ENCODE measurements around the gene C15orf61. TPM values are rescaled to one million over a fixed set of nuclear protein-coding genes. Genes with fewer than 3 reads are reported as not detected.

Gene C15orf61
- total and polyA plus RNA-seq, 4 experiments from 2014 or later = 9.5 to 13.4 (median 12.1) TPM

DNA sequence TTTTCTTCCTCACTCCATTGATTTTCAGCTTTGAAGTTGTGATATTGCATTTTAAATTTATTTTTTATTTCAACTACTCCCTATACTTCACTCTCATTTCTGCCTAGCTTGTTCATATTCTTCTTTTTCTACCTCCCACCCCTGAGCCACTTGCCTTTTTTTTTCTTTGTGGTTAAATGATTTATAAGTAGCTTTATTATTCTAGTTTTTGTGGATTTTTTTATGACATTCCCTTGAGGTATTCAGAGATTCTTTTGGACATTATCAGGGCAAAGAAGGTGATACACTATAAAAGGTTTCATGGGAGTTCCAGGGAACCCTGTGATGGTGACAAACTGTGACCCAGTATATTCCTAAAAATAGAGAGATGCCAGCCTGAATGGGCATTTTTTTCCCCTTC, 3.3 kb downstream of the C15orf61 start:
- peak overlapping the region in 4 of 7 donors; percentile 46 to 77 (median 70) for H3K27ac Mint-ChIP-seq

DNA sequence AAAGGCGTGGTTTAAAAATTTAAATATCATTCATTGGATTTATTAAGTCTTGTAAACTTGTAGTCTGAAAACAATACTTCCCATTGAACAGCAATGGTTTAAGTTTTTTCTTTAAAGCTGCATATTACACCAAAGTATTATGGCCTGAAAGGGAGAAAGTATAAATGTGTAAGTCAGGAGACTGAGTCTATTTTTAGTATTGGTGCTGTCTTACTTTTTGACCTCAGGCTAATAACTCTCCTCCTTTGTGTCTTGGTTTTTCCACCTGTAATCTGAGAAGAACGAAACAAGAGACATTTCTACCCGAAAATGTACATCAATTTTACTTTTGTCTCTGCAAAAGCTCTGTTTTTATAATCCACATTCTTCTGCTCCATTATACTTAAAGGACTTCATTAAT, 7.6 kb downstream of the C15orf61 start:
- peak overlapping the region in 1 of 7 donors; percentile 31 for H3K27ac Mint-ChIP-seq
- POLR2A ChIA-PET (ENCODE audit: partially characterized antibody) = interaction anchor here (3.5 kb wide), 1 partner anchor 14 kb away, joined by 12 read pairs; the partner anchor contains the start of gene MAP2K5
- no peaks in the 10 kb centered on the region for H3K27me3 Mint-ChIP-seq

More for the DNA sequence above, 3.3 kb downstream of the C15orf61 start:
- Mint-ChIP-seq H3K36me3 (peaks cover 13 to 17% of the 10 kb centered on the region in 2 donors), H3K4me1 (peaks cover 17 to 37% (median 26%) of the 10 kb centered on the region in 4 donors), H3K27me3 (no peaks in the 10 kb centered on the region), H3K4me3 (peak overlapping the region in 3 of 8 donors; percentile 2 to 65 (median 31)), H3K9me3 (no peaks in the 10 kb centered on the region)
- POLR2A ChIA-PET (ENCODE audit: partially characterized antibody) = interaction anchor here (1.7 kb wide), 1 partner anchor 18 kb away, joined by 9 read pairs; the partner anchor contains the start of gene MAP2K5
- Histone ChIP-seq H3K4me3 (ENCODE audit: low read length in 2 of 2) (no peak overlapping the region), H3K4me1 (ENCODE audit: insufficient read depth, low read length) (peaks cover 33% of the 10 kb centered on the region), H3K27me3 (ENCODE audit: insufficient read depth, low read length) (no peaks in the 10 kb centered on the region), H3K36me3 (ENCODE audit: insufficient read depth, low read length) (no peaks in the 10 kb centered on the region), H3K27ac (ENCODE audit: low read depth, low read length) (no peak overlapping the region), H3K9me3 (ENCODE audit: control insufficient read depth in 1 of 2, low read length in 2 of 2) (no peaks in the 10 kb centered on the region)
- CTCF ChIA-PET (ENCODE audit: partially characterized antibody) = interaction anchor here (1.0 to 1.2 kb wide), 3 partner anchors 16 to 22 kb away, joined by 3 to 4 read pairs (median 3); no protein-coding TSS in a partner anchor
- intact Hi-C loops (cut with micrococcal nuclease) = no loop called here
- DNase-seq = no peak

DNA sequence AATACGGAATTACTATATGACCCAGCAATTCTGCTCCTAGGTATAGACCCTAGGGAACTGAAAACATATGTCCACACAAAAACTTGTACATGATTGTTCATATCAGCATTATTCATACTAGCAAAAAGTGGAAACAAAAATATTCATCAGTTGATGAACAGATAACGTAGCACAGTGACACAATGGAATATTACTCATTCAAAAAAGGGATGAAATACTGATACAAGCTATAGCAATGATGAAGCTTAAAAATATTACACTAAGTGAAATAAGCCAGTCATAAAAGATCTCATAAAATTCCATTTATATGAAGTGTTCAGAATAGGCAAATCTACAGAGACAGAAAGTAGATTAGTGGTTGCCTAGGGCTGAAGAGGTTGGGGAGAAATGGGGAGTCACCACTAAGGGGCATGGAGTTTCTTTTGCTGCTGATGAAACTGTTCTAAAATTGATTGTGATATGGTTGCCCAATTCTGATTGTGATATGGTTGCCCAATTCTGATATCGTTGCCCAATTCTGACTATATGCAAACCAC, 10.5 kb downstream of the C15orf61 start:
- H3K27me3 ChIP-seq (ENCODE audit: insufficient read depth, low read length) = no peaks in the 10 kb centered on the region
- Mint-ChIP-seq H3K4me1 (no peaks in the 10 kb centered on the region), H3K4me3 (no peak overlapping the region), H3K9me3 (no peaks in the 10 kb centered on the region), H3K27ac (no peak overlapping the region), H3K36me3 (peaks cover 11 to 12% of the 10 kb centered on the region in 2 donors), H3K27me3 (no peaks in the 10 kb centered on the region)
- intact Hi-C loops (cut with micrococcal nuclease) = no loop called here
- no peaks in the 10 kb centered on the region for H3K36me3 ChIP-seq (ENCODE audit: insufficient read depth, low read length)
- DNase-seq = no peak
- no peaks in the 10 kb centered on the region for H3K9me3 ChIP-seq (ENCODE audit: control insufficient read depth in 1 of 2, low read length in 2 of 2)
- CTCF ChIA-PET (ENCODE audit: partially characterized antibody) = interaction anchor here (1.5 kb wide), 1 partner anchor 75 kb away, joined by 4 read pairs; no protein-coding TSS in a partner anchor
- H3K27ac ChIP-seq (ENCODE audit: low read depth, low read length) = no peak overlapping the region
- H3K4me1 ChIP-seq (ENCODE audit: insufficient read depth, low read length) = no peaks in the 10 kb centered on the region
- POLR2A ChIA-PET (ENCODE audit: partially characterized antibody) = interaction anchor here (4.2 kb wide), 1 partner anchor 10 kb away, joined by 13 read pairs; the partner anchor contains the start of gene C15orf61
- H3K4me3 ChIP-seq (ENCODE audit: low read length in 2 of 2) = no peak overlapping the region

More for the DNA sequence above, 7.6 kb downstream of the C15orf61 start:
- Mint-ChIP-seq H3K36me3 (peaks cover 13 to 17% of the 10 kb centered on the region in 2 donors), H3K9me3 (no peaks in the 10 kb centered on the region), H3K4me1 (peaks cover 2 to 7% (median 5%) of the 10 kb centered on the region in 4 donors), H3K4me3 (no peak overlapping the region)
- intact Hi-C loops (cut with micrococcal nuclease) = no loop called here
- Histone ChIP-seq H3K9me3 (ENCODE audit: control insufficient read depth in 1 of 2, low read length in 2 of 2) (no peaks in the 10 kb centered on the region), H3K36me3 (ENCODE audit: insufficient read depth, low read length) (no peaks in the 10 kb centered on the region), H3K4me1 (ENCODE audit: insufficient read depth, low read length) (peaks cover 11% of the 10 kb centered on the region), H3K27ac (ENCODE audit: low read depth, low read length) (no peak overlapping the region), H3K4me3 (ENCODE audit: low read length in 2 of 2) (no peak overlapping the region), H3K27me3 (ENCODE audit: insufficient read depth, low read length) (no peaks in the 10 kb centered on the region)
- no peak for DNase-seq
- CTCF ChIA-PET (ENCODE audit: partially characterized antibody) = no interaction called here

DNA sequence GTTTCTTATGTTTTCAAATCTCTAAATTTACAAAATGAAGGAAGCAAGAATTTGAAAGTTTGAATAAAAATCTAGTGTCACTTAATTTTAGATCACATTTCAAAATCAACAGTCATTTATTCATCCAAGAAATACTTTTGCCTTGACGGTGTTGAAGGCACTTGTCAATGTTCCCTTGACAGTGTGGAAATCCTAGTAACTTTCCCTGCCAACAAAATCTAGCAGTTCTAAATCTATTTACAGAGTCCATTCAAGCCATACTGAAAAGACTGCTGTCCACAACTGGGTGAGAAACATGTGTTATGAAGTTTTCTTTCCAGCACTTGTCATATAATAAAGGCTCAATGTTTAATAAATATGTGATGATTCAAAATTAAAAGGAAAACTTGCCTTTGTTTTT, 12.9 kb downstream of the C15orf61 start:
- Mint-ChIP-seq H3K9me3 (no peaks in the 10 kb centered on the region), H3K27ac (no peak overlapping the region), H3K4me1 (peaks cover 3 to 8% (median 4%) of the 10 kb centered on the region in 4 donors), H3K4me3 (no peak overlapping the region), H3K36me3 (no peaks in the 10 kb centered on the region), H3K27me3 (no peaks in the 10 kb centered on the region)
- POLR2A ChIA-PET (ENCODE audit: partially characterized antibody) = no interaction called here
- Histone ChIP-seq H3K4me3 (ENCODE audit: low read length in 2 of 2) (no peak overlapping the region), H3K36me3 (ENCODE audit: insufficient read depth, low read length) (no peaks in the 10 kb centered on the region), H3K27me3 (ENCODE audit: insufficient read depth, low read length) (no peaks in the 10 kb centered on the region), H3K4me1 (ENCODE audit: insufficient read depth, low read length) (no peaks in the 10 kb centered on the region), H3K27ac (ENCODE audit: low read depth, low read length) (no peak overlapping the region), H3K9me3 (ENCODE audit: control insufficient read depth in 1 of 2, low read length in 2 of 2) (no peaks in the 10 kb centered on the region)
- intact Hi-C loops (cut with micrococcal nuclease) = no loop called here
- DNase-seq = no peak
- CTCF ChIA-PET (ENCODE audit: partially characterized antibody) = no interaction called here

DNA sequence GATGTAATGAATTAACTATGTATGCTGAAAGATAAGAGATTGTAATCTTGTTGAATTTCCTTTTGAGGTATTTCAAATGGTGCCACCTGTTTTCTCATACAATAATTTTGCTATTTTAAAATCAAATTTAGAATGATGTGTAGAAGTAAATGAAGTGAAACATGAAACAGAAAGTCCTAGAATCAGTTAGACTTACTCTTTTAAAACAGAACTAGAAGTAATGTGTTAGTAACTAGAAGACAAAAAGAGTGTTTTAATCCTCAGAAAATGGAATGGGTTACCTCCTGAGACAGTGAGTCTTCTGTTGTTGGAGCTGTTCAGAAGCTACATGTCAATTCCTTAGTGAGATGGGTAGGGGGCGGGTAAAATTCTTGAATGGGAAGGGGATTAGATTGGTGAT, 13.4 kb downstream of the C15orf61 start:
- Histone ChIP-seq H3K36me3 (ENCODE audit: insufficient read depth, low read length) (no peaks in the 10 kb centered on the region), H3K27me3 (ENCODE audit: insufficient read depth, low read length) (no peaks in the 10 kb centered on the region), H3K4me1 (ENCODE audit: insufficient read depth, low read length) (peaks cover 2% of the 10 kb centered on the region), H3K27ac (ENCODE audit: low read depth, low read length) (no peak overlapping the region), H3K9me3 (ENCODE audit: control insufficient read depth in 1 of 2, low read length in 2 of 2) (no peaks in the 10 kb centered on the region), H3K4me3 (ENCODE audit: low read length in 2 of 2) (no peak overlapping the region)
- ChIA-PET CTCF (ENCODE audit: partially characterized antibody) (no interaction called here), POLR2A (ENCODE audit: partially characterized antibody) (no interaction called here)
- Mint-ChIP-seq H3K27me3 (no peaks in the 10 kb centered on the region), H3K9me3 (no peaks in the 10 kb centered on the region), H3K36me3 (no peaks in the 10 kb centered on the region), H3K27ac (no peak overlapping the region), H3K4me3 (no peak overlapping the region), H3K4me1 (peaks cover 6 to 13% (median 7%) of the 10 kb centered on the region in 4 donors)
- no peak for DNase-seq
- intact Hi-C loops (cut with micrococcal nuclease) = no loop called here

DNA sequence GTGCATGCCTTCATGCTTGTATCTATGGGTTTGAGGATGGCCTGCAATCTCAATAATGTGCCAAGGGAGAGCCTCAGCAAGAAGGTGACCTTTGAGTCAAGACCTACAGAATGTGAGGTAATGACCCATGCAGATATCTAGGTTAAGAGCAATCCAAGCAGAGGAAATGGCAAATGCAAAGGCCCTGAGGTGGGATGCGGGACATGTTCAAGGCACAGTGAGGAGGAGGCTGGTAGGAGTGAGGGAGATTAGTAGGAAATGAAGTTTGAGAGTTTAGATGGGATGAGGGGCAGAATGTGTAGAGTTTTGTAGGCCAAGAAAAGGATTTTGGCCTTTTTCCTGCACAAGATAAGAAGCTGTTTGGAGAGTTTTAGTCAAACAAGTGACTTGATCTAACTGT, 16.8 kb downstream of the C15orf61 start:
- intact Hi-C loops (cut with micrococcal nuclease) = no loop called here
- no peaks in the 10 kb centered on the region for H3K9me3 ChIP-seq (ENCODE audit: control insufficient read depth in 1 of 2, low read length in 2 of 2)
- ChIA-PET CTCF (ENCODE audit: partially characterized antibody) (no interaction called here), POLR2A (ENCODE audit: partially characterized antibody) (interaction anchor here (0.8 kb wide), 1 partner anchor 12 kb away, joined by 3 read pairs; no protein-coding TSS in a partner anchor)
- no peak overlapping the region for H3K27ac ChIP-seq (ENCODE audit: low read depth, low read length)
- peak overlapping the region in 2 of 7 donors; percentile 42 to 54 for H3K27ac Mint-ChIP-seq
- H3K4me3 Mint-ChIP-seq = peak overlapping the region in 2 of 8 donors; percentile 3 to 18
- no peak overlapping the region for H3K4me3 ChIP-seq (ENCODE audit: low read length in 2 of 2)
- peaks cover 19% of the 10 kb centered on the region for H3K4me1 ChIP-seq (ENCODE audit: insufficient read depth, low read length)
- no peaks in the 10 kb centered on the region for H3K36me3 ChIP-seq (ENCODE audit: insufficient read depth, low read length)
- peaks cover 0 to 11% of the 10 kb centered on the region in 2 donors for H3K36me3 Mint-ChIP-seq
- no peaks in the 10 kb centered on the region for H3K9me3 Mint-ChIP-seq
- no peak for DNase-seq
- no peaks in the 10 kb centered on the region for H3K27me3 Mint-ChIP-seq
- H3K4me1 Mint-ChIP-seq = peaks cover 15 to 31% (median 22%) of the 10 kb centered on the region in 4 donors
- no peaks in the 10 kb centered on the region for H3K27me3 ChIP-seq (ENCODE audit: insufficient read depth, low read length)

DNA sequence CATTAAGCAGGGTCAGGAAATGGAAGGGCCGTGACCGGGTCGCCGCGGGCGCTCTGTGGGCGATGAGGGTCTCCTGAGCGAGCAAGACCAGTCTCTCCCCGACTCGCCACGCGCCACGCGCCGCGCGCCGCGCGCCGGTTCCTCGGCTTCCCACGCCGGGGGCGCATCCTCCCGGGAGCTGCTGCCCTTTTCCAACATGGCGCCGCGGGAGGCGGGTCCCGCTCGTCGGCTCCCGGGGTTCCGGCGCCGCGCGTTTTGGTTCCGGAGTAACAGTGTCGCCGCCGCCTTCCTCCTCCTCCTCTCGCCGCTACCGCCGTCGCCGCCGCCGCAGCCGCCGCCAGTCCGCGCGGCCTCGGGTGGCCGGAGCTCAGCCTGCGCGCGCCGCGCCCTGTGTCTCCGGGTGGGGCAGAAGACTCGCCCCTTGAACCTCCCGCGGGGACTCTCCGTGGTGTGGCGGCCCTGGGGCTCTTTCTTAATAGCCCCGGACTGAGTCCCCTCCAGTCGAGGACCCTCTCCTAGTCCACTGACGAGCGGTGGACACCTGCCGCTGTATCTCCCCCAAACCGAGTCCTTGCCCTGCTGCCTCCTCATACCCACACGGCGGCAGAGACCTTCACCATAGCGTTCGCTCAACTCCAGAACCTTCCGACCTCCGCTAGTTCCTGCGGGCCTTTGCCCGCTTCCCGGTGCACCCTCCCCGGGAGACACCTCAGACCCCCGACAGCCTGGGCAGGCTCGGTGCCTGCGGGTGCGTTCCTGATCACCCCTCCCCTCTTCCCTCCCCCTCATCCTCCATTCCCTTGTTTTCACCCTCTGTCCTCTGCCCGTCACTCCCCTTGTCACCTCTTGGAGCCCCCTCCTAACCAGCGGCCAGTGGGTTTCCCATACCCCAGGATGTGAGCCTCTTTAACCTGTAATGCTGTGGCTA, 21.8 kb downstream of the C15orf61 start, which contains the start of gene MAP2K5:
Gene MAP2K5, plus strand, starts transcription at position 284 of the 928 bp plus-strand sequence. Its CDS starts 633 bp downstream, at position 917.
- peak within 1 kb of the TSS; percentile 94 to 98 (median 96) for H3K4me3 Mint-ChIP-seq
- POLR2A ChIA-PET (ENCODE audit: partially characterized antibody) = interaction anchor here (0.7 to 3.7 kb wide), 22 partner anchors 9 to 760 kb away, joined by 3 to 94 read pairs (median 4); partner anchors contain the start of genes AAGAB, C15orf61, FEM1B and IQCH

More for the DNA sequence above, 21.8 kb downstream of the C15orf61 start, which contains the start of gene MAP2K5:
- Mint-ChIP-seq H3K27ac (peak within 1 kb of the TSS; percentile 90 to 100 (median 99)), H3K36me3 (peaks cover 8 to 22% of the 10 kb centered on the region in 2 donors), H3K27me3 (no peaks in the 10 kb centered on the region), H3K4me1 (peaks cover 38 to 65% (median 51%) of the 10 kb centered on the region in 4 donors), H3K9me3 (no peaks in the 10 kb centered on the region)
- H3K4me3 ChIP-seq (ENCODE audit: low read length in 2 of 2) = peak within 1 kb of the TSS; percentile 67 to 81
- peak; percentile 75 to 84 (median 79) for DNase-seq
- peaks cover under 1% of the 10 kb centered on the region for H3K36me3 ChIP-seq (ENCODE audit: insufficient read depth, low read length)
- no peaks in the 10 kb centered on the region for H3K27me3 ChIP-seq (ENCODE audit: insufficient read depth, low read length)
- intact Hi-C loops (cut with micrococcal nuclease) = loop anchor here (5.0 kb wide), 2 partner anchors 735 to 1035 kb away; partner anchors contain the start of genes FEM1B and ZWILCH
- H3K27ac ChIP-seq (ENCODE audit: low read depth, low read length) = peak within 1 kb of the TSS; percentile 77
- H3K4me1 ChIP-seq (ENCODE audit: insufficient read depth, low read length) = peaks cover 49% of the 10 kb centered on the region
- no peaks in the 10 kb centered on the region for H3K9me3 ChIP-seq (ENCODE audit: control insufficient read depth in 1 of 2, low read length in 2 of 2)
- CTCF ChIA-PET (ENCODE audit: partially characterized antibody) = no interaction called here
